Measurements from ENCODE around the gene CRB1. TPM values are rescaled to one million over a fixed set of nuclear protein-coding genes. Genes with fewer than 3 reads are reported as not detected.

The CRB1 gene
- polyA plus RNA-seq, 3 donors: not detected

- Histone ChIP-seq H3K4me1 (ENCODE audit: control insufficient read depth in 1 of 2, insufficient read depth in 2 of 2, low read length in 2 of 2) (no peaks in the 10 kb centered on the region), H3K4me2 (replicated peaks; ENCODE audit: extremely low read depth, low read length, poor library complexity, severe bottlenecking) (no peak overlapping the region), H3K27me3 (ENCODE audit: control insufficient read depth in 2 of 2, insufficient read depth in 2 of 2, low read length in 2 of 2) (no peaks in the 10 kb centered on the region), H3K36me3 (replicated peaks in 1 of 2; ENCODE audit: control insufficient read depth in 1 of 2, insufficient read depth in 2 of 2, low read length in 2 of 2) (no peaks in the 10 kb centered on the region), H3K27ac (ENCODE audit: low read depth in 1 of 2, low read length in 2 of 2) (no peak overlapping the region), H3K9ac (ENCODE audit: insufficient read depth, low read length, poor library complexity, severe bottlenecking) (no peak overlapping the region), H4K20me1 (ENCODE audit: insufficient read depth, low read length) (no peaks in the 10 kb centered on the region), H3K79me2 (ENCODE audit: insufficient read depth, low read length) (no peaks in the 10 kb centered on the region), H2AFZ (ENCODE audit: insufficient read depth, low read depth, low read length, poor library complexity, severe bottlenecking) (no peak overlapping the region), H3K9me3 (replicated peaks in 1 of 2; ENCODE audit: control insufficient read depth in 1 of 2, insufficient read depth in 1 of 2, low read length in 2 of 2) (no peaks in the 10 kb centered on the region), H3K4me3 (replicated peaks in 1 of 3; ENCODE audit: low read depth in 2 of 3, low read length in 3 of 3) (no peak overlapping the region)
- Mint-ChIP-seq H3K27ac (no peak overlapping the region), H3K9me3 (no peaks in the 10 kb centered on the region), H3K36me3 (no peaks in the 10 kb centered on the region), H3K4me1 (no peaks in the 10 kb centered on the region), H3K27me3 (ENCODE audit: low read depth in 3 of 3) (peaks cover 0 to 3% (median 0%) of the 10 kb centered on the region in 3 donors), H3K4me3 (no peak overlapping the region)
- 99% methylated on average over 9 of the region's 14 CpGs for WGBS (ENCODE audit: insufficient coverage)
- intact Hi-C loops (cut with micrococcal nuclease): no loop called here
- no peak for DNase-seq
- TF ChIP-seq CTCF (IDR thresholded peaks at IDR 0.05): no peak
Observed at GRCh38 chr1:197363855-197364254, 95.8 kb downstream of the CRB1 start.

DNA sequence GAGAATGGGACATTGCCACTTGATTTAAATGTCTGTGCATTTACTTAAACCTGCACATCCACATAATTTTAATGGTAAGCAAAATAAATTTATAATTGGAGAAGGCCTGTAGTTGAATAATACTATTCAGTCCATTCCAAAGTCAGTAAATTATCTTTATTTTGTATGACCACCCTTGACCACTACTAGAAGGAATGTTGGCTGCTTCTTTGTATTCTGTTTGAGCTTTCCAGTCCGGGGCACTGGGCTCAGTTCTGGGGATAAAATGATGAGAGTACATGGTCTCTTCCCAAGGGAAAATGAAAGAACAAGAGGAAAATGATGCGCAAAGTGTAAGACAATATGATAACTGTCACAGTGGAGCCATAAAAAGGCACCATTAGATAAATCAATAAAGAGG, 98.9 kb downstream of the CRB1 start:
- Mint-ChIP-seq H3K4me3 (no peak overlapping the region), H3K4me1 (no peaks in the 10 kb centered on the region), H3K9me3 (no peaks in the 10 kb centered on the region), H3K36me3 (no peaks in the 10 kb centered on the region), H3K27me3 (ENCODE audit: low read depth in 3 of 3) (peaks cover 0 to 4% (median 3%) of the 10 kb centered on the region in 3 donors), H3K27ac (no peak overlapping the region)
- Histone ChIP-seq H3K36me3 (replicated peaks in 1 of 2; ENCODE audit: control insufficient read depth in 1 of 2, insufficient read depth in 2 of 2, low read length in 2 of 2) (no peaks in the 10 kb centered on the region), H2AFZ (ENCODE audit: insufficient read depth, low read depth, low read length, poor library complexity, severe bottlenecking) (no peak overlapping the region), H3K4me2 (replicated peaks; ENCODE audit: extremely low read depth, low read length, poor library complexity, severe bottlenecking) (no peak overlapping the region), H3K79me2 (ENCODE audit: insufficient read depth, low read length) (no peaks in the 10 kb centered on the region), H3K9me3 (replicated peaks in 1 of 2; ENCODE audit: control insufficient read depth in 1 of 2, insufficient read depth in 1 of 2, low read length in 2 of 2) (no peaks in the 10 kb centered on the region), H4K20me1 (ENCODE audit: insufficient read depth, low read length) (no peaks in the 10 kb centered on the region), H3K27ac (ENCODE audit: low read depth in 1 of 2, low read length in 2 of 2) (no peak overlapping the region), H3K27me3 (ENCODE audit: control insufficient read depth in 2 of 2, insufficient read depth in 2 of 2, low read length in 2 of 2) (no peaks in the 10 kb centered on the region), H3K4me3 (replicated peaks in 1 of 3; ENCODE audit: low read depth in 2 of 3, low read length in 3 of 3) (no peak overlapping the region), H3K9ac (ENCODE audit: insufficient read depth, low read length, poor library complexity, severe bottlenecking) (no peak overlapping the region), H3K4me1 (ENCODE audit: control insufficient read depth in 1 of 2, insufficient read depth in 2 of 2, low read length in 2 of 2) (no peaks in the 10 kb centered on the region)
- no CpG with 5 or more reads among the region's 2 CpGs for WGBS (ENCODE audit: insufficient coverage)
- DNase-seq: no peak
- intact Hi-C loops (cut with micrococcal nuclease): no loop called here
- no peak for TF ChIP-seq CTCF (IDR thresholded peaks at IDR 0.05)

Measured in CD14-positive monocyte (primary cell).